ENCODE results near the gene TBC1D12. TPM values are rescaled to one million over a fixed set of nuclear protein-coding genes. Genes with fewer than 3 reads are reported as not detected.
"Not testable (repeated sequence)": the region's sequence is repeated elsewhere in the genome, so short reads cannot be mapped to it uniquely, and the experiment has no call there.

TBC1D12 gene
- total RNA-seq, 1 donor from 2014 or later, result 8.2 TPM

DNA sequence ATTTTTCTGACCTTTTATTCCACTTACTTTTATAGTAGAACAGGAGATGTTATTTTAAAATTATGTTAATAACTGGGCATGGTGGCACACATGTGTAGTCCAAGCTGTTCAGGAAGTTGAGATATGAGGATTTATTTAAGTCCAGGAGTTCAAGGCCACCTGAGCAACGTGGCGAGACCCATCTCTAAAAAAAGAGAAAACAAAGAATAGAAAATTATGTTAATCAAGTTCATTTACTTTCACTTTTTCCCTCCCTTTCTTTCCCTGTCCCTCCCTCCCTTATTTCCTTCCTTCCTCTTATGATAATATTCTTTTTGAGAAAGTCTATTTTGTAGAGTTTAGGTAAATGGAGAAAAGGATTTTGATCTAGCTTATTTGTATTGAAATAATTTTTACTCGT lies 94.3 kb downstream of the TBC1D12 start:
- Mint-ChIP-seq H3K9me3 (no peaks in the 10 kb centered on the region), H3K27ac (ENCODE audit: unreplicated experiment) (no peak overlapping the region), H3K27me3 (ENCODE audit: low read depth) (no peaks in the 10 kb centered on the region), H3K4me1 (no peaks in the 10 kb centered on the region), H3K4me3 (no peak overlapping the region), H3K36me3 (ENCODE audit: low read depth) (no peaks in the 10 kb centered on the region)
- DNase-seq (ENCODE audit: low read depth, low spot score), result no peak
- TF ChIP-seq, protein P1, sequence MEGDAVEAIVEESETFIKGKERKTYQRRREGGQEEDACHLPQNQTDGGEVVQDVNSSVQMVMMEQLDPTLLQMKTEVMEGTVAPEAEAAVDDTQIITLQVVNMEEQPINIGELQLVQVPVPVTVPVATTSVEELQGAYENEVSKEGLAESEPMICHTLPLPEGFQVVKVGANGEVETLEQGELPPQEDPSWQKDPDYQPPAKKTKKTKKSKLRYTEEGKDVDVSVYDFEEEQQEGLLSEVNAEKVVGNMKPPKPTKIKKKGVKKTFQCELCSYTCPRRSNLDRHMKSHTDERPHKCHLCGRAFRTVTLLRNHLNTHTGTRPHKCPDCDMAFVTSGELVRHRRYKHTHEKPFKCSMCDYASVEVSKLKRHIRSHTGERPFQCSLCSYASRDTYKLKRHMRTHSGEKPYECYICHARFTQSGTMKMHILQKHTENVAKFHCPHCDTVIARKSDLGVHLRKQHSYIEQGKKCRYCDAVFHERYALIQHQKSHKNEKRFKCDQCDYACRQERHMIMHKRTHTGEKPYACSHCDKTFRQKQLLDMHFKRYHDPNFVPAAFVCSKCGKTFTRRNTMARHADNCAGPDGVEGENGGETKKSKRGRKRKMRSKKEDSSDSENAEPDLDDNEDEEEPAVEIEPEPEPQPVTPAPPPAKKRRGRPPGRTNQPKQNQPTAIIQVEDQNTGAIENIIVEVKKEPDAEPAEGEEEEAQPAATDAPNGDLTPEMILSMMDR (conservative IDR thresholded peaks at IDR 0.05), result no peak

DNA sequence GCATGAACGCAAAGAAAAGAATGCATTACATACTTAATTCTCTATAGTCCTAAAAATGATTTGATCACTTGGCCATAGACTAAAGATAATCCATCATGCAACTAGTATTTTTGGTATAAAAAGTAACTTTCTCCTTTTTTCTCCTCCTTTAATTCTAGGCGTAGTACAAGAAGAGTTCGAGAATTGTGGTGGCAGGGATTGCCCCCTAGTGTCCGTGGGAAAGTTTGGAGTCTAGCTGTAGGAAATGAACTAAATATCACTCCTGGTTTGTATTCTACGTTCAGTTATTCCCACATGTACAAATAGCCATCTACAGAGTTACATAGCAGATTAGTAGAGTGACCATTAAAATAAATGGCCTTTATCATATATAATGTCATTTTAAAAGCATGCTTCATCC lies 97.7 kb downstream of the TBC1D12 start:
- Mint-ChIP-seq H3K9me3 (no peaks in the 10 kb centered on the region), H3K27ac (ENCODE audit: unreplicated experiment) (no peak overlapping the region), H3K36me3 (ENCODE audit: low read depth) (no peaks in the 10 kb centered on the region), H3K27me3 (ENCODE audit: low read depth) (no peaks in the 10 kb centered on the region), H3K4me3 (no peak overlapping the region), H3K4me1 (no peaks in the 10 kb centered on the region)
- no peak for DNase-seq (ENCODE audit: low read depth, low spot score)
- TF ChIP-seq, protein P1 (conservative IDR thresholded peaks at IDR 0.05), result peak; percentile 53

DNA sequence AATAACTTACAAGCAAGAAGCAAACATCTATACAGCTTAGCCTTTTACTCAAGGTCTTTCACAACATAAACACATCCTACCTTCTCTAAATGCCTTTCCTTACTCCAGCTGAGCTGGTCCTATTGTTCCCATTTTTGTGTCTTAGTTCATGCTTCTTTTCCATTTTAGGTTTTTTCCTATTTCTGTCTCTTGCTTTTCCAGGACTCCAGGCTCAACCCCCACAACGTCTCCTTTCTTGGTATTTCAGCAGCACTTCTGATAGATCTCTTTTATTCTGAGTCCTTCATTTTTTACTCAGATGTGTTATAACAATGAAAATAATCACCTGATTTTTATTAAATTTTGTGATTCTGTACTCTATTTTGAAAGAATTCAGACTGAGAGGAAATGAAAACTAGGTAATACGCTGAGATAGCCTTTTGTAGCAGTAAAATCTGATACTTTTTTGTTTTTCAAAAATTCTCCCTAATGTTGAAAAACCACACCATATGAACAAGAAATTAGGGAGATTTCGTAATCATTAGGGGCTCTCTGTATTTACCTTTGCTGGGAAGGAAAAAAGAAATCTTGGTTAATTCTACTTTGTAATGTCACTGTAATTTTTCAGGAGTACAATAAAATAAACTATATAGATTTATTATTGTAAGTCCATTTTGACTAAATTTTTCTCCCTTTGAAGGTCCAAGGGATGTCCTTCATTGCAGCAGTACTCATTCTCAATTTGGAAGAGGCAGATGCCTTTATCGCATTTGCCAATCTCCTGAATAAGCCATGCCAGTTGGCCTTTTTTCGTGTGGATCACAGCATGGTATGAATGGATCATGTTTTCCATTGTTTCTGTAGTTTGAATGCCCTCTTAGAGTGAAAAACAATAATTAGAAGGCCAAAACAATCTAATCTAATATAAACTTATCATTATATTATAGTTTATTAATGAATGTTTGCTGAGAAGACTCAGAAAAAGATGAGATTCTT lies 119.2 kb downstream of the TBC1D12 start:
- Mint-ChIP-seq H3K27me3 (ENCODE audit: low read depth) (no peaks in the 10 kb centered on the region), H3K4me3 (no peak overlapping the region), H3K9me3 (no peaks in the 10 kb centered on the region), H3K36me3 (ENCODE audit: low read depth) (peaks cover 6% of the 10 kb centered on the region), H3K4me1 (no peaks in the 10 kb centered on the region), H3K27ac (ENCODE audit: unreplicated experiment) (peak overlapping the region; percentile 14)
- TF ChIP-seq, protein P1 (conservative IDR thresholded peaks at IDR 0.05), result no peak
- DNase-seq (ENCODE audit: low read depth, low spot score), result no peak

DNA sequence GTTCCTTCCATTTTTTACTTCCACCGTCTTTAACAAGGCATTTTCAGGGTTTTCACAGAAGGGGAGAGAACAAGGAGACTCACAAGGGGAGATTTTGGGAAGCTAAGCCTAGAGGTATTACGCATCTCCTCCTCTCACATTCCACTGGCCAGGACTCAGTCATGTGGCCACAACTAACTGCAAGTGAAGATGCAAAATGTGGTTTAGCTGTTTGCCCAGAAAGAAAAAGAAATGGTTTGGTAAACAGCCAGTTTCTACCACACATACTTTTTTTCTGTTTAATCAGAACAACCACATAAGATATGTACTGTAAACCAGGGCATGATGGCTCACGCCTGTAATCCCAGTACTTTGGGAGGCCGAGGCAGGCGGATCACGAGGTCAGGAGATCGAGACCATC lies 121.8 kb downstream of the TBC1D12 start:
- Mint-ChIP-seq H3K36me3 (ENCODE audit: low read depth) (peaks cover 9% of the 10 kb centered on the region), H3K4me3 (no peak overlapping the region), H3K27ac (ENCODE audit: unreplicated experiment) (no peak overlapping the region), H3K4me1 (no peaks in the 10 kb centered on the region), H3K27me3 (ENCODE audit: low read depth) (no peaks in the 10 kb centered on the region), H3K9me3 (no peaks in the 10 kb centered on the region)
- no peak for DNase-seq (ENCODE audit: low read depth, low spot score)
- TF ChIP-seq, protein P1 (conservative IDR thresholded peaks at IDR 0.05), result no peak

DNA sequence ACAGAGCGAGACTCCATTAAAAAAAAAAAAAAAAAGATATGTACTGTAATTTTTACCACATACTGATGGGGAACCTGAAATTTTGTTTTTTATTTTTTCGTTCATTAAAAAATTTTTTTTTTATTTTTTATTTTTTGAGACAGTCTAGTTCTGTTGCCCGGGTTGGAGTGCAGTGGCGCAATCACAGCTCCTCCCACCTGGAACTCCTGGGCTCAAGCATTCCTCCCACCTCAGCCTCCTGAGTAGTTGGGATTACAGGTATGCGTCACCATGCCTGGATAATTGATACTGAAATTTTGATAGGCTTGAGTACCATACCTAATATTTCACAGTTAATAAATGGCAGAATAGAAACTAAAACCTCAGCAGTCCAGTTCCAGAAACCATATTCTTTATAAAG lies 122.4 kb downstream of the TBC1D12 start:
- no peak for DNase-seq (ENCODE audit: low read depth, low spot score)
- Mint-ChIP-seq H3K27ac (ENCODE audit: unreplicated experiment) (no peak overlapping the region), H3K9me3 (no peaks in the 10 kb centered on the region), H3K4me1 (no peaks in the 10 kb centered on the region), H3K27me3 (ENCODE audit: low read depth) (no peaks in the 10 kb centered on the region), H3K36me3 (ENCODE audit: low read depth) (peaks cover 9% of the 10 kb centered on the region), H3K4me3 (no peak overlapping the region)
- TF ChIP-seq, protein P1 (conservative IDR thresholded peaks at IDR 0.05), result no peak

DNA sequence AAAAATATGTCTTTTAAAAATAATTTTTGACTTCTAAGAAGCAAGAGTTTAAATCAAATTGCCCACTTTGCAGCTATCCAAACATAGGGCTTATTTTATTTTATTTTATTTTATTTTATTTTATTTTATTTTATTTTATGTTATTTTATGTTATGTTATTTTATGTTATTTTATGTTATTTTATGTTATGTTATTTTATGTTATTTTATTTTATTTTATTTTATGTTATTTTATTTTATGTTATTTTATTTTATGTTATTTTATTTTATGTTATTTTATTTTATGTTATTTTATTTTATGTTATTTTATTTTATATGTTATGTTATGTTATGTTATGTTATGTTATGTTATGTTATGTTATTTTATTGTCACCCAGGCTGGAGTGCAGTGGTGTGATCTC lies 129.2 kb downstream of the TBC1D12 start:
- not testable (repeated sequence) for DNase-seq (ENCODE audit: low read depth, low spot score)

More for the DNA sequence above, 129.2 kb downstream of the TBC1D12 start:
- H3K36me3 Mint-ChIP-seq (ENCODE audit: low read depth); H3K9me3 Mint-ChIP-seq; H3K4me3 Mint-ChIP-seq; H3K4me1 Mint-ChIP-seq; H3K27ac Mint-ChIP-seq (ENCODE audit: unreplicated experiment); H3K27me3 Mint-ChIP-seq (ENCODE audit: low read depth): not testable (repeated sequence)

Measured in neural crest cell (in vitro differentiated cells).